Neutrophil (primary cell): ENCODE measurements around the gene PRSS1.
"Not testable (repeated sequence)": the region's sequence is repeated elsewhere in the genome, so short reads cannot be mapped to it uniquely, and the experiment has no call there.

ENCODE experiments used
- H3K27ac ChIP-seq: fragments of 200-600 bp; sonication (generic); 2 replicates; pipeline ENCODE4 v1.5.1; 2016; ENCODE audit warnings: mild to moderate bottlenecking, moderate library complexity
- H3K27me3 ChIP-seq: fragments of 200-600 bp; sonication (generic); 2 replicates; pipeline ENCODE4 v1.6.0; 2016; ENCODE audit warnings: mild to moderate bottlenecking
- H3K36me3 ChIP-seq: fragments of 200-600 bp; sonication (generic); 2 replicates; pipeline ENCODE4 v1.5.1; 2017
- H3K4me1 ChIP-seq, 2 experiments: fragments of 200-600 bp in 1 of 2; sonication (generic) in 1 of 2; 1 replicate in 1 of 2; 2 replicates in 1 of 2; pipeline versions ENCODE4 v1.5.1 to v1.6.1; 2013 to 2016; ENCODE audit warnings: low read depth in 1 of 2, low read length in 1 of 2, mild to moderate bottlenecking in 1 of 2, moderate library complexity in 1 of 2; ENCODE audit not compliant: control insufficient read depth in 1 of 2, insufficient read depth in 1 of 2
- H3K4me3 ChIP-seq, 2 experiments: fragments of 200-600 bp in 1 of 2; sonication (generic) in 1 of 2; 1 replicate in 1 of 2; 2 replicates in 1 of 2; pipeline ENCODE4 v1.5.1; 2013 to 2016; ENCODE audit warnings: low read depth in 1 of 2, low read length in 1 of 2, mild to moderate bottlenecking in 1 of 2, moderate library complexity in 1 of 2
- H3K9me3 ChIP-seq: fragments of 200-600 bp; sonication (generic); 2 replicates; pipeline ENCODE4 v1.5.1; 2016
- CTCF ChIP-seq: fragments of 200-600 bp; sonication (generic); IDR thresholded peaks from 2 replicates; pipeline ENCODE4 v1.5.1; 2016; ENCODE audit warnings: antibody characterized with exemption

PRSS1 gene

GRCh38 chr7:142759433-142759832 is 10.2 kb downstream of the PRSS1 start:
- no peaks in the 10 kb centered on the region for H3K9me3 ChIP-seq
- H3K27ac ChIP-seq: no peak overlapping the region
- no peak for TF ChIP-seq CTCF
- no peak overlapping the region for H3K4me3 ChIP-seq
- no peaks in the 10 kb centered on the region for H3K27me3 ChIP-seq
- H3K4me1 ChIP-seq: no peaks in the 10 kb centered on the region
- no peaks in the 10 kb centered on the region for H3K36me3 ChIP-seq

GRCh38 chr7:142760071-142760642 is 10.9 kb downstream of the PRSS1 start:
- Histone ChIP-seq H3K27me3 (no peaks in the 10 kb centered on the region), H3K4me1 (no peaks in the 10 kb centered on the region), H3K36me3 (no peaks in the 10 kb centered on the region), H3K4me3 (no peak overlapping the region), H3K27ac (no peak overlapping the region), H3K9me3 (no peaks in the 10 kb centered on the region)
- no peak for TF ChIP-seq CTCF

GRCh38 chr7:142761606-142762005 is 12.3 kb downstream of the PRSS1 start:
- not testable (repeated sequence) for H3K27ac ChIP-seq, H3K4me1 ChIP-seq, H3K4me3 ChIP-seq, H3K36me3 ChIP-seq, H3K27me3 ChIP-seq, H3K9me3 ChIP-seq

GRCh38 chr7:142762104-142762503 is 12.8 kb downstream of the PRSS1 start:
- H3K27ac ChIP-seq: no peak overlapping the region
- no peak for TF ChIP-seq CTCF
- no peaks in the 10 kb centered on the region for H3K9me3 ChIP-seq
- no peaks in the 10 kb centered on the region for H3K4me1 ChIP-seq
- no peak overlapping the region for H3K4me3 ChIP-seq
- H3K36me3 ChIP-seq: no peaks in the 10 kb centered on the region
- no peaks in the 10 kb centered on the region for H3K27me3 ChIP-seq

GRCh38 chr7:142767451-142767850 is 18.2 kb downstream of the PRSS1 start:
- Histone ChIP-seq H3K27me3 (no peaks in the 10 kb centered on the region), H3K27ac (no peak overlapping the region)

GRCh38 chr7:142767861-142768260 is 18.6 kb downstream of the PRSS1 start:
- Histone ChIP-seq H3K4me1 (no peaks in the 10 kb centered on the region), H3K36me3 (no peaks in the 10 kb centered on the region), H3K4me3 (no peak overlapping the region), H3K27ac (no peak overlapping the region), H3K27me3 (no peaks in the 10 kb centered on the region), H3K9me3 (no peaks in the 10 kb centered on the region)
- no peak for TF ChIP-seq CTCF

More at GRCh38 chr7:142767451-142767850, 18.2 kb downstream of the PRSS1 start:
- Histone ChIP-seq H3K9me3 (no peaks in the 10 kb centered on the region), H3K4me1 (no peaks in the 10 kb centered on the region), H3K4me3 (no peak overlapping the region), H3K36me3 (no peaks in the 10 kb centered on the region)
- no peak for TF ChIP-seq CTCF

GRCh38 chr7:142768885-142769284 is 19.6 kb downstream of the PRSS1 start:
- not testable (repeated sequence) for H3K27me3 ChIP-seq

More at GRCh38 chr7:142768885-142769284, 19.6 kb downstream of the PRSS1 start:
- H3K4me3 ChIP-seq, H3K4me1 ChIP-seq, H3K27ac ChIP-seq, H3K36me3 ChIP-seq, H3K9me3 ChIP-seq: not testable (repeated sequence)
